GM21447 (cell line): ENCODE data around the gene ALG5.

ENCODE experiments used
- ATAC-seq: cut with Tn5 transposase; IDR thresholded peaks from one replicate; pipeline ENCODE4 v1.9.1; 2021; ENCODE audit not compliant: unreplicated experiment

ALG5 gene

GRCh38 chr13:36999054-36999714 lies at the start of gene ALG5:
ALG5 (minus strand) TSS chr13:36999340; CDS start chr13:36999300, 40 bp downstream.
- ATAC-seq, result peak; percentile 61

GRCh38 chr13:37047846-37048245 lies 48.7 kb upstream of the ALG5 start:
- ATAC-seq, result no peak

GRCh38 chr13:37047032-37047431 lies 47.9 kb upstream of the ALG5 start:
- ATAC-seq, result no peak

- no peak for ATAC-seq
Measured at GRCh38 chr13:37046062-37046461, 46.9 kb upstream of the ALG5 start.

GRCh38 chr13:37040789-37041188 lies 41.6 kb upstream of the ALG5 start:
- no peak for ATAC-seq

GRCh38 chr13:37039896-37040295 lies 40.8 kb upstream of the ALG5 start:
- ATAC-seq, result no peak

GRCh38 chr13:37037241-37037640 lies 38.1 kb upstream of the ALG5 start:
- no peak for ATAC-seq

GRCh38 chr13:37029617-37030016 lies 30.5 kb upstream of the ALG5 start:
- ATAC-seq, result no peak

GRCh38 chr13:37027639-37028038 lies 28.5 kb upstream of the ALG5 start:
- no peak for ATAC-seq

- ATAC-seq, result no peak
Measured at GRCh38 chr13:37026771-37027170, 27.6 kb upstream of the ALG5 start.

- ATAC-seq, result no peak
Measured at GRCh38 chr13:37023871-37024270, 24.7 kb upstream of the ALG5 start.

- no peak for ATAC-seq
Measured at GRCh38 chr13:37014609-37015008, 15.5 kb upstream of the ALG5 start.

GRCh38 chr13:37011788-37012187 lies 12.6 kb upstream of the ALG5 start:
- no peak for ATAC-seq

GRCh38 chr13:37011002-37011401 lies 11.9 kb upstream of the ALG5 start:
- no peak for ATAC-seq

- no peak for ATAC-seq
Measured at GRCh38 chr13:37010424-37010823, 11.3 kb upstream of the ALG5 start.

- no peak for ATAC-seq
Measured at GRCh38 chr13:37009692-37010091, 10.6 kb upstream of the ALG5 start.

- ATAC-seq, result no peak
Measured at GRCh38 chr13:37001921-37002250, 2.7 kb upstream of the ALG5 start.

GRCh38 chr13:36998624-36999041 lies 507 bp downstream of the ALG5 start:
- ATAC-seq, result no peak

- no peak for ATAC-seq
Measured at GRCh38 chr13:36997716-36998427, 1.3 kb downstream of the ALG5 start.

- ATAC-seq, result no peak
Measured at GRCh38 chr13:36992362-36992761, 6.8 kb downstream of the ALG5 start.

GRCh38 chr13:36986462-36987240 lies 12.5 kb downstream of the ALG5 start:
- ATAC-seq, result no peak

- no peak for ATAC-seq
Measured at GRCh38 chr13:36981156-36981743, 17.9 kb downstream of the ALG5 start.
